Activated gamma-delta T cell (primary cell): ENCODE measurements around the gene P2RX2.

Experiments used
- DNase-seq: peaks from one replicate; lab custom pipeline; 2025; lab: John Stamatoyannopoulos, UW

The P2RX2 gene

DNA sequence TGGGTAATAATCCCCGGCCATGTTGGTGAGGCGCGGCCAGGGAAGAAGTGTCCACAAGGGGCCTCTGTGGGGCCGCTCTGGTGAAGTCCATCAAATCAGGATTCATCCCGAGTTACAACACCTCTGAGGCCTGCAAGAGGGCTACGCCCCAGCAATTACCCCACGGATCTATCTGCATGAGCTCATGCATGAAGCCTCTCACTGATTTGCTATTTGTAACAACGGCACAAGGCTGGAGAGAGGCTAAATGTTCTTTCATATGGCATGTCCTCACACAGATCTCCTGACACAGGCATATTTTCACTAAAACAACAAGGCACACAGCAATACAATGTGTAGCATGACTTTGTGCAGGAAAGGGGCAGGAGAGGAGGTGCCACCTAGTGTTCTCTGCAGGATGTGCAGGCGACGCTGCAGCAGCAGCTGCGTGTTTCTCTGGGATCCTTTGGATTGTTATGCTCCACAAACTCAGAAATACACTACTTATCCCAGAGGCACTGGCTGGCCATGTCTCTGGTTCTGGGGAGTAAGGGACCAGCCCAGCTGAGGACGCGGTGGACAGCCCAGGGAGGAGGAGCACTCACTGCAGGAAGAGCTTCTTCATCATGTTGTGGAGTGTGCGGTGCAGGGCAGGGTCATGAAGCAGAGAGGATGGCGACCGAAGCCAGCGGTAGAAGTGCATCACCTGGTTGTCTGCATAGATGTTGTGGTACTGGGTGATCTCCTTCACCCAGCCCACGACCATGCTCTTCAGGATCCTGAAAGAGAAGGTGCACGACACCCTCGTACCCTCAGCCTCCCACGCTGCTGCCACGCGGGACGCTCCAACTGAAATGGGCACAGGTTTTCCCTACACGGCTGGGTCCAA, 20.2 kb downstream of the P2RX2 start:
- no peak for DNase-seq

DNA sequence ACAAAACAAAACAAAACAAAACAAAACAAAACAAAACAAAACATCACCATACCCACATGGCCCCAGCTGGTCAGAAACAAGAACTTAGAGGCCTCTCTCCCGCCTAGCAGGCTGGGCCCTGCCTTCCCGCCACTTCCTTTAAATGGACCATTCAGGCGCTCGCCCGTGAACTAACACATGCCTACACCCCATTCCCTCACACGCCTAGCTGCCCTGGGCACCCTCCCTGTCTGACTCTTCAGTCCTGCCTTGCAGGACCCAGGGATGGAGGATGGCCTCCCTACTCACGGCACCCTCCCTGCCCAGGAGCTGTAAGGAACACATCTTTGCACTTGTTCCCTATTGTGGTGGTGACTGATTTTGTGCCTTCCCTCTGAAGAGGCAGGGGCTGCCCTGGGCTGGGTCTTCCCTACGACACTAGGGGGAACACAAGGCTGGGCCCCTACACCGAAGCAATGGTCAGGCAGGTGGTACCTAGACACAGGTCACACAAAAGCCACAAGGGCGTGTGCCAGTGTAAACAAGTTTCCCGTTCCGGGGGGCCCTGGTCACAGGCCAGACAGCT, 21.5 kb downstream of the P2RX2 start:
- DNase-seq: no peak

- no peak for DNase-seq
These were observed 22.4 kb downstream of the P2RX2 start for GRCh38 chr12:132640936-132641335.

DNA sequence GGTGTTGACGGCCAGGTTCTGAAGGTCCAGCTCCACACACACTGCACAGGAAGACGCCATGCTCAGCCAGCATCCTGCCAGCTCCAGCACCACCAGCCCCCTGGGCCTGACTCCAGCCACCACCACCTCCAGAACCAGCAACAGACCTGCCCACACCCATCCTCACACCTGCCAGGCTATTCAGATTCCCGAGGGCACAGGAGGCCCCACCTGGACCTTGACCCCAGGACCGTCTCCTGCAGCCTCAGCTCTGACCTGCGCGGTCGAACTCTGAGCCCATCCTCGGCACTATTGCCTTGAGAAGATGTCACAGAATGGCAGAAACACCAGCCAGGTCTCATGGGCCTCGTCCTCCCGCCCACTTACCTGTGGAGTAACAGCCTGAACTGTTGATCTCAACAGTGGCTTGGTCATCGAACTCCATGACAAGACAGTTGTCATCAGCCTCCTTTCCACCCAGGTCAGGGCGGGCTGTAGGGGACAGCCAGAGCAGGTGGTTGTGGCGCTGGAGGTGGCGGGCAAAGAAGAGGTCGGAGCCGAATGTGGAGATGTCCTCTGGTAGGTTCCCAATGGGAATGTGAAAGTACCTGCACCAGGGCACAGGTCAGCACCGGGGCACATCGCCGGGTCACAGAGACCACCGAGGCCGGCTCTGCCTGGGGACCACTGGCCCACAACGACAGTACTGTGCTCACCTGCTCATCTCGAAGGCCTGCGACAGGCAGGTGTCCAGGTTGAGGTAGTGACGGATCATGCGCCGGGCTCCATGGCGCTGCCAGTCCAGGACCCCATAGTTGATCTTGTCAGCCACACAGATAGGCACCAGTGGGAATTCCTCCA, 23.5 kb downstream of the P2RX2 start:
- DNase-seq: no peak

- DNase-seq: no peak
These were observed 24.6 kb downstream of the P2RX2 start for GRCh38 chr12:132642846-132643835.

- DNase-seq: no peak
These were observed 28.3 kb downstream of the P2RX2 start for GRCh38 chr12:132646850-132647249.

GRCh38 chr12:132647858-132648257, 29.3 kb downstream of the P2RX2 start:
- no peak for DNase-seq

DNA sequence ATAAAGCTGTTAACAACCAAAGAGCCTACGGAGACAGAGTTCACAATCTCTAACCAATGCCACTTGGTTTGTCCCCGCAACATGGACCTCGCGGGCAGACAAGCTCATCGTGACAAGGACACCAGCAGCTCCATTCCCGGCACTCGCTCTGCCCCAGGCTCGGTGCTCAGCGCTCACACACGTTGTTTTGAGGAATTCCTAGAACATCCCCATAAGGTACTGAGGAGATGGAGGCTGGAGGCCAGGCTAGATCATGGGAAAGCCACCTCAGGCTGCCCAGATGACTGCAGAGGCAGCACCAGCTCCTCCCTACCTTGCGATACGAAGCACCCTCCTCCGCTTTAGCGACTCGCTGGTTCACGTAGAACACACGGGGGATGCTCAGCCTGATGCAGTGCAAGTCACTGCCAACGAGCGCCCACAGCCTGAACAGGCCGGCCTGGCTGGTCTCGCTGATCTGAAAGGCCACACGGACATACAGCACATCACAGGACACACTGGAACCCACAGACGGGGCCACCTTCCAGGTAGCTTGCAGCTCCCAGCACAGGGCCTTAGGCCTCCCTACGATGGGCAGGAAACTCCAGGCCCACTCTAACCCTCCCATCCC, 30.1 kb downstream of the P2RX2 start:
- DNase-seq: no peak

DNA sequence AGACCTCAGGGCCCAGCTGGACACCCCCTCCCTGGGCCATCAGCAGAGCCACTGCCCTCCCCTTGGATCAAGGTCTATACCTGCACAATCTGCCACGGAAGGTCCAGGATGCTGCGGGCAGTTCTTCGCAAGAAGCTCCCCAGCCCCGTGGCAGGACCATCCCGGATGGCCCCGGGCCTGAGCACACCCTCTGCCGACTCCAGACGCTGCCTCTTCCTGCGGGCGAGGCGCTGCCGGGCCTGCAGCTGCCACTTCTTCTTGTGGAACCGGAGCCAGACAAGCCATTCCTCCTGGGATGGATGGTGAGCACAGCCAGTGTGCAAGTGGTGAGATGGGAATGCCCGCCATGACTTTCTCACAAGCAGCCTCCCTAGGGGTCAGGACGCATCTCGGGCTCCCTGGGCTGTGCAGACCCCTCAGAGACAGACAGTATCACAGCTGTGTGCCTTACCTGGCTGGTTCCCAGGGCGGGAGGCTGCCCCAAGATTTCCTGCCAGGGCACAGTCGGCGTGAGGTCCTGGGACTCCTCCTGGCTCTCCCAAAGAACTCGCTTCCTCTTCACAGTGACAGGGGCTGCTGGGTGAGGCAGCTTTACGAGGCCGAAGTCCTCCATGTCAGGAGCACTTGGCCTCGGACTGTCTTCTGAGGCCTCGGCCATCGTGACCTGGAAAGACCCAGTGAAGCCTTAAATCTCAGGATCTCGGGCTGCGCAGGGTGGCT, 30.8 kb downstream of the P2RX2 start:
- no peak for DNase-seq

- DNase-seq: no peak
These were observed 33.0 kb downstream of the P2RX2 start for GRCh38 chr12:132651444-132652100.

GRCh38 chr12:132653567-132654290, 35.2 kb downstream of the P2RX2 start:
- no peak for DNase-seq

- DNase-seq: no peak
These were observed 38.6 kb downstream of the P2RX2 start for GRCh38 chr12:132657004-132657727.

DNA sequence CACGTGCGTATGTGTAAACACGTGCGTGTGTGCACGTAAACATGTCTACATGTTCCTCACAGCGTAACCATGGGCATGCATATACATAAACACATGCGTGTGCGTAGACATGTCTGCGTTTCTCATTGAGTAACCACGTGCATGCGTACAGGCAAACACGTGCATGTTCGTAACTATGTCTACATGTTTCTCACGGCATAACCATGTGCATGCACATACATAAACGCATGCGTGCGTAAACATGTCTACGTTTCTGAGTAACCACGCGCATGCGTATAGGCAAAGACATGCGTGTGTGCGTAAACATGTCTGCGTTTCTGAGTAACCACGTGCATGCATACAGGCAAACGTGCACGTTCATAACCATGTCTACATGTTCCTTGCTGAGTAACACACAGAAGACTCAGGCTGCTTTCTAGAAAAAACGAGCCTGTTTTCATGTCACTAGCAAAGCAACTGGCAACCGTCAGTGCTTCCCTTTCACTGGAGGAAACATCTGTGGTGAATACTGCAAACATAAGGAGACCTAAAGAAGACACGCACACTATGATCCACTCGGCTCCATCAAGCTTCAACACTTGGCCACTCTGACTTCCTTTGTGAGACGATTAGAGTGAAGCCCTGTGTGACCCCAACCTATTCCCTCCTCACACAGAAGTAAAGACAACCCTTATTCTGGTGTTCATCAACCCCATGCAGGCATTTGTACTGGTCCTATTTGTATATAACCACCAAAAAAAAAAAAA, 39.7 kb downstream of the P2RX2 start:
- DNase-seq: no peak

DNA sequence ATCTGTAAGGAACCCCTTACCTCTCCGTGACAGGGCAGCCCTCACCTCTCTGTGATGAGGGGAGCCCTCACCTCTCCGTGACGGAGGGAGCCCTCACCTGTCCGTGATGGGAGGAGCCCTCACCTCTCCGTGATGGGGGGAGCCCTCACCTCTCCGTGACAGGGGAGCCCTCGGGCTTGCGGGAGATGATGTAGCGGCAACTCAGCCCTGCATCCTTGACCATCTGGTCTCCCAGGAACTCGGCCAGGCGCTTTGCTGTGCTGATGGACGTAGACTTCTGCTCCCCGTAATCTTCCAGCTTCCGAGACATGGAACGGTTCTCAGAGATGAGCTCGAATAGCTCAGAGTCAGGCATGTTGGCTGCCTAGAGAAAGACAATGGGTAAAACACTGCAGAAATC, 40.6 kb downstream of the P2RX2 start:
- no peak for DNase-seq

DNA sequence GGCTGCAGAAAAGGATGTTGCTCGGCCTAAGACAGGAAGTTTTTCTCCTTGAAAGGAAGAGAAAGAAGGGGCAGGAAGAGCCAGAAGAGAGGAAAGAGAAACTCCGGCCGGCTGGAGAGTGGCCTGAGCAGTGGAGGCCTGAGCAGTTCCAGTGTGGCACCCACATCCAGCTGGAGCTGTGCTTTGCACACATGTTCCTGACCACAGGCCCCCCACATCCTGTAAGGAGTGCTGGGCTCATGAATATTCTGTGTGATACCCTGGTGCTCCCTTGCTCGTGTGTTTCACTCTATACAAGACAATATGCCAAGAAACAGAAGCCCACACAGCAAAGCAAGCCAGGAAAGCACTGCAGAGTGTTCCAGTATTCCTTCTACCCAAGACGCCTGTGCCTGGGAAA, 41.5 kb downstream of the P2RX2 start:
- no peak for DNase-seq

GRCh38 chr12:132660996-132661395, 42.4 kb downstream of the P2RX2 start:
- no peak for DNase-seq

- DNase-seq: no peak
These were observed 43.4 kb downstream of the P2RX2 start for GRCh38 chr12:132661972-132662371.
